ENCODE data around the gene GAS7.

Gene GAS7

GRCh38 chr17:9905902-9906301 is 292.5 kb downstream of the GAS7 start:
- DNase-seq = no peak

DNA sequence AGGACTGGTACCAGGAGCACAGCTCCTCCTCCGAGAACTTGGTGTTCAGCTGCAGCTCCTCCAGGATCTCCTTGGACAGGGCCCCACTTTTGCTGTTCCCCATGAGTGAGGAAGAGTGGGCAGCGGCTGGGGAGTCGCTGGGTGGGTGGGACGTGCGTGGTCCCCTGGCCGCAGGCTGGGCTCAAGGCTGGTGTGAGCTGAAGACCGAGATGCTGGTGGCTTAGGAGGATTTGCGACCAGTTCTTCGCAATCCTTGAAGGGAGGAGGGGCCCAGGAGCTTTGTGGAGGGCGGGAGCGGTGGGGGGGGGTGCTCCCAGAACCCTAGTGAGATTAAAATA is 293.4 kb downstream of the GAS7 start, which contains the start of gene RCVRN:
RCVRN (minus strand) TSS at position 194 of the 338 bp plus-strand sequence; CDS start at position 103, 91 bp downstream.
- no peak for DNase-seq

- no peak for DNase-seq
These were observed 293.9 kb downstream of the GAS7 start for GRCh38 chr17:9904277-9905077.

DNA sequence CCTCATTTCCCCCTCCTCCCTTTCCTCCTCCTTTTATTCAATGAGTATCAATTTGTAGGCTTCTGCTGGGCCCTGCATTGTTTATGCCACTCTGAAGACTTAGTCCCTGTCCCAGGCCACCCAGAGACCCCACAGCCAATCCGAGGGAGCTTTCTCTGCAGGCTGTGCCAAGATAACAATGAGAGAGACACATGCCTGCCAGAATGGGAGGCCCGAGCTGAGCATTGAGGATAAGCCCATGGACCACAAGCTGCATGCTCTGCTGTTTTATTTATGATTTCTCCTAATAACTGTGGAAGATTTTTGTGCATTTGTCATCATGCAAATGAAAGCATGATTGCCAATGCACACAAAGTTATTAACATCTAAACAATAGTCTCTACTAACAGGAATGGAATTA is 296.3 kb downstream of the GAS7 start:
- no peak for DNase-seq

DNA sequence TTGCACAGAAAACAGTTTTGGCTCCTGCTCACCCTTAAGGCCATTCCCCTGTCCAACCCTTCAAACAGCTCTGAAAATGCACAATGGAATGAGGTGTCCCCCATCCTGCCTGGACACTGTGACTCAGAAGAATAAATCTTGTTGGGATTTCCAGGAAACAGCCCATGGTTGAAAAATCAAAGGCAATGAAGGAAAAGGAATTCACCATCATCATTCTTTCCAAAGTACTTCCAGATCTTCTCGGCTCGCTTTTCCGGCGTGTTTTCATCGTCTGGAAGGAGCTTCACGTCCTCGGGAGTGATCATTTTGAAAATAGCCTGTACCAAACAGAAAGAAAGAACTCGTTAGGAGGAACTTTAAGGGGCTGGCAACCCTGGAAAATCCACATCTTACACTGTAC is 297.6 kb downstream of the GAS7 start:
- no peak for DNase-seq

DNA sequence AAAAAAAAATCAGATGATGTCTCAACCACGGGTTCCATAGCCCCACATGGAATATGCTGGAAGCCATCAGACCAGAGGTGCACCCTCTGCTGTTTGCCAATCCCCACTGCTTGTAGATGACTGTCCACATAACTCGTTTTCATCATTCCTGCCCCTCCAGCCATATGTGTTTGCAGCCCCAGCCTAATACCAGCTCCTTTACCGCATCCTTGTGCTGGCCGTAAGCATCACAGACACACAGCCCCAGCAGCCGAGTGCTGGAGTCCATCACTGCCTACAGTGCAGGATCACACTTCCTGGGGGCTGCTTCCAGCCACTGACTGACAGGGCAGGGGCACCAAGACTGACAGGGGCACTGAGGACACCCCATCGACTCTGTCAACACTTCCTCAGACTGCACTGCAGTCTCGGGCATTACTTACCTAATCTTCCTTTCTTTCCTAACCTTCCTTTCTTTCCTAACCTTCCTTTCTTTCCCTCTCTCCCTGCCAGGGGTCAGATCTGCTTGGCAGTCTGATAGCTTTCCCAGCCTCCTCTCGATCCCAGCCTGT is 298.3 kb downstream of the GAS7 start:
- DNase-seq = no peak

DNA sequence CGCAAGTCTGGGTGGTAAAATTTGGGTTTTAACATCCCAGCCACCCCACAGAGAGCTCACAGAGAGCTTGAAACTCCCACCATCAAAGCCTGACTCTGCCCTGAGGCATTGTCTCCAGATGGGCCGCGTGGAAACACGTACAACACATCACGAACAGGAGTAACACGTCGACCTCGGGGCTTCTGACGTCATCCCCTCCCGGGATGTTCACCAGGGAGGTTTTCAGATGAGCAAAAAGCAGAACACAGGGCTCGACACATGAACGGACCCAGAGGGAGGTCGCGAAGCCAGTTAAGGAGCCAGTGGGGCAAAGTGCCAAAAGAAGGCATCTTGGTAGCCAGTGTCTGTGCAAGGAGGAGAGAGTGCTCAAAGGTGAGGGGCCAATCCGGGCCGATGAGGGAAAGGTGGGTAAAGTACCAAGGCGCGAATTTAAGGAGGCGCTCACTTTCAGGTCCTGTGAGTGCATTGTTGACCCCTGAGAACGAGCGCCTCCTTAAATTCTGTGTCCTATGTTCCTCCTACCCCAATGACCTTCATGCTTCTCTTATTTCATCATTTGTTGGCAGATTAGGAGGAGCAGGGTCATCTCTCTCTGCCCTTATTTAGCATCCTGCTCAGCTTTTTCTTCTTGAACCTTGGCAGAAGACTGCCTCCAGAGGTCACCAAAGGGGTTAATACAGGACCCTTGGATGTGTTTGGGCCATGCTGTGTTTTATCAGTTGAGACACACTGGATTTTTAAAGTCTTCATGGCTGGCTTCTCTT is 298.9 kb downstream of the GAS7 start:
- DNase-seq = no peak

GRCh38 chr17:9898812-9899211 is 299.6 kb downstream of the GAS7 start:
- no peak for DNase-seq

DNA sequence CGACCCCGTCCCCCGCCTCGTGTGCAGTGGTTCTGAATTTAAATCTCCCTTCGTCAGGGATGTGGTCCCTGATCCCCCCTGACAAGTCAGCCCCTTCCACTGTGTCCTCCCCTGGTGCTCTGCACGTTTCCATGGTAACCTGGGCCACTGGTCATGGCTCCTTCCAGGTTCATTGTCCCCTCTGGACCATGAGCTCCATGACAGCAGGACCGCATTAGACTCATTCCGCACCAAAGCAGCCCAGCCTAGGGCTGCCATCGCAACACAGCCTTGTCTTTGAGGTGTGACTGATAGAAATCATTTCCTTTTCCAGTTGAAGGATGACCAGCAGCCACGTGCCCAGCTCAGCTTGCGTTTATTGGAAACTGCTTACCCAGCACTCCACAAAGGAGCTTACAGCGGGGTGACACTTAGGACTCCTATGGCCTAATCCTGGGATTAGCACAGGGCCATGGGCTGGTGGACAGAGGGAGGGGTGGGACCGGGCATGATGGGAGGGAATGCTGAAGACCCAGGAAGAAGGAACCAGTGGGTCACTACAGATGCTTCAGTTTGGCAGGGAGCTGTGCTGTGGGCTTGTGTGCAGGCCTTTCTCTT is 300.9 kb downstream of the GAS7 start:
- no peak for DNase-seq

GRCh38 chr17:9895923-9896322 is 302.5 kb downstream of the GAS7 start:
- no peak for DNase-seq

- no peak for DNase-seq
These were observed 304.2 kb downstream of the GAS7 start for GRCh38 chr17:9894231-9894630.

GRCh38 chr17:9893411-9894012 is 304.9 kb downstream of the GAS7 start:
- DNase-seq = no peak

GRCh38 chr17:9890124-9890523 is 308.3 kb downstream of the GAS7 start:
- DNase-seq = no peak

GRCh38 chr17:9887508-9887907 is 310.9 kb downstream of the GAS7 start:
- no peak for DNase-seq

- DNase-seq = no peak
These were observed 312.1 kb downstream of the GAS7 start for GRCh38 chr17:9886141-9886930.

- DNase-seq = no peak
These were observed 315.0 kb downstream of the GAS7 start for GRCh38 chr17:9883451-9883850.

DNA sequence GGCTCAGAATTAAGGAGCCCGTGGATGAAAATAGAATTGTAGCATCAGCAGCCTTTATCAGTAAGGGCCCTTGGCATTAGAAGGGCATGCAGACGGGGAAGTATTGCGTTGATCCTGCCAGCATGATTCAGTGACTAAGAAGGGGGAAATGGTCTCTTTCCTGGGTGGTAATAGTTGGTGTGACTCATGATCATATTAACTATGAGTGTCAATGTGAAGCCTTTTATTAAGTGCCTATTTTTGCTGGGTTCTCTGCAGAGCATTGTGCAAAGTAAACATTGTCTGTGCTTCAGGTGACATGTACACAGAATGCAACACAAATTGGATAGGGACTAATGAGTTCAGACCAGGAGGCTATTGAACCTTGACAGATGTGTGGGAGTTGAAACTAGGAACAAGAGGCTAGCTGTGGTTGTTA is 317.8 kb downstream of the GAS7 start:
- DNase-seq = no peak

- DNase-seq = no peak
These were observed 319.4 kb downstream of the GAS7 start for GRCh38 chr17:9878786-9879525.

GRCh38 chr17:9878356-9878755 is 320.1 kb downstream of the GAS7 start:
- DNase-seq = no peak

- no peak for DNase-seq
These were observed 323.0 kb downstream of the GAS7 start for GRCh38 chr17:9875441-9875840.

- no peak for DNase-seq
These were observed 323.7 kb downstream of the GAS7 start for GRCh38 chr17:9874722-9875121.

DNA sequence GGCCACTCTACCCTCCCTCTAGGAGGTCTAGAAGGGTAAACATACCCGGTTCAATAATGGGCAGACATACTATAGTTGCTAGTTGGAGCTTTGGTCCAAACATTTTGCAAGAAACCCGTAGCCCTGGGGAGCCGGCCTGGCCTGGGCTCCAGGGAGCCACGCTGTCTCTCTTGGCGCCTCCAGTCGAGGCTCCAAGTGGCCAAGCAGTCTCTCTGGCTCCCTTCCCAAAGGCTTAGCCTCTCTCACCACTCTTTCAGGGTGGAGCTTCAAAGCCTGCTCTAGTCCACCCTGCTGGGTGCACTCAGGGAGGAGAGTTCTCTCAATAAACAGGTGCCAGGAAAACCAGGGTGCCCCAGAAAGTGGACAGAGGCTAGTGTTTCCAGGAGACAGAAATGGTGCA is 325.6 kb downstream of the GAS7 start:
- no peak for DNase-seq

Measured in NCI-H1694 treated with DMSO at 0.1 percent for 48 hours (cell line).